ENCODE measurements around the gene ZNF862. TPM values are rescaled to one million over a fixed set of nuclear protein-coding genes. Genes with fewer than 3 reads are reported as not detected.
"Not testable (repeated sequence)": the region's sequence is repeated elsewhere in the genome, so short reads cannot be mapped to it uniquely, and the experiment has no call there.

ZNF862 gene
- total RNA-seq, 1 donor from 2014 or later, result 27.4 TPM

DNA sequence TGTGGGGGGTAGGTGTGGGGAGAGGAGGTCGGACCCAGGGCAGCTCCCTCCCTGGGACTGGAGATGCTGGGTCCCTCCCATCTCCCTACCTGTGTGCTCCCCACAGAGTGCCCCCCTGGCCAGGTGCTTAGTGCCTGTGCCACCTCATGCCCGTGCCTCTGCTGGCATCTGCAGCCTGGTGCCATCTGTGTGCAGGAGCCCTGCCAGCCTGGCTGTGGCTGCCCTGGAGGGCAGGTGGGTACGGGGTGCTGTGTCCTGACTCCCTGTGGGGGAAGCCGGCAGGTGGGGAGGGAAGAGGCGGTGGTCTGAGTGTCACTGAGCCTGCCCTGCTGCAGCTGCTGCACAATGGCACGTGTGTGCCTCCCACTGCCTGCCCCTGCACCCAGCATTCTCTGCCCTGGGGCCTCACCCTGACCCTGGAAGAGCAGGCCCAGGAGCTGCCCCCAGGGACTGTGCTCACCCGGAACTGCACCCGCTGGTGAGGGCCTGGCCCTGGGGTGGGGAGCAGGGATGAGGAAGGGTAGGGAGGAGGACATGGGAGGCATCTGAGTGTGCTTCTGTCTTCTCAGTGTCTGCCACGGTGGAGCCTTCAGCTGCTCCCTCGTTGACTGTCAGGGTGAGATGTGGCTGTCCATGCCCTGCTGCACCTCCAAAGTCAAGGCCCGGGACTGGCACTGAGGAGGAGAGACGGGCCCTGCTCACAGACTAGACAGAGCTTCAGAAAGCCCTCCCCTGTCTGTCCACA, 11.7 kb upstream of the ZNF862 start:
- Mint-ChIP-seq H3K27me3 (ENCODE audit: low read depth) (peaks cover 10% of the 10 kb centered on the region), H3K4me3 (no peak overlapping the region), H3K9me3 (no peaks in the 10 kb centered on the region), H3K4me1 (peaks cover 4% of the 10 kb centered on the region), H3K27ac (no peak overlapping the region), H3K36me3 (no peaks in the 10 kb centered on the region)
- TF ChIP-seq CTCF (IDR thresholded peaks at IDR 0.05; ENCODE audit: unreplicated experiment), result no peak
- DNase-seq (ENCODE audit: low spot score in 2 of 2, unreplicated experiment in 2 of 2), result no peak

GRCh38 chr7:149827089-149827981, 10.8 kb upstream of the ZNF862 start:
- no peak for DNase-seq (ENCODE audit: low spot score in 2 of 2, unreplicated experiment in 2 of 2)
- H3K4me3 Mint-ChIP-seq, result no peak overlapping the region
- no peaks in the 10 kb centered on the region for H3K36me3 Mint-ChIP-seq
- no peaks in the 10 kb centered on the region for H3K9me3 Mint-ChIP-seq
- H3K27me3 Mint-ChIP-seq (ENCODE audit: low read depth), result peaks cover 16% of the 10 kb centered on the region
- TF ChIP-seq CTCF (IDR thresholded peaks at IDR 0.05; ENCODE audit: unreplicated experiment), result no peak
- peaks cover 6% of the 10 kb centered on the region for H3K4me1 Mint-ChIP-seq
- no peak overlapping the region for H3K27ac Mint-ChIP-seq

DNA sequence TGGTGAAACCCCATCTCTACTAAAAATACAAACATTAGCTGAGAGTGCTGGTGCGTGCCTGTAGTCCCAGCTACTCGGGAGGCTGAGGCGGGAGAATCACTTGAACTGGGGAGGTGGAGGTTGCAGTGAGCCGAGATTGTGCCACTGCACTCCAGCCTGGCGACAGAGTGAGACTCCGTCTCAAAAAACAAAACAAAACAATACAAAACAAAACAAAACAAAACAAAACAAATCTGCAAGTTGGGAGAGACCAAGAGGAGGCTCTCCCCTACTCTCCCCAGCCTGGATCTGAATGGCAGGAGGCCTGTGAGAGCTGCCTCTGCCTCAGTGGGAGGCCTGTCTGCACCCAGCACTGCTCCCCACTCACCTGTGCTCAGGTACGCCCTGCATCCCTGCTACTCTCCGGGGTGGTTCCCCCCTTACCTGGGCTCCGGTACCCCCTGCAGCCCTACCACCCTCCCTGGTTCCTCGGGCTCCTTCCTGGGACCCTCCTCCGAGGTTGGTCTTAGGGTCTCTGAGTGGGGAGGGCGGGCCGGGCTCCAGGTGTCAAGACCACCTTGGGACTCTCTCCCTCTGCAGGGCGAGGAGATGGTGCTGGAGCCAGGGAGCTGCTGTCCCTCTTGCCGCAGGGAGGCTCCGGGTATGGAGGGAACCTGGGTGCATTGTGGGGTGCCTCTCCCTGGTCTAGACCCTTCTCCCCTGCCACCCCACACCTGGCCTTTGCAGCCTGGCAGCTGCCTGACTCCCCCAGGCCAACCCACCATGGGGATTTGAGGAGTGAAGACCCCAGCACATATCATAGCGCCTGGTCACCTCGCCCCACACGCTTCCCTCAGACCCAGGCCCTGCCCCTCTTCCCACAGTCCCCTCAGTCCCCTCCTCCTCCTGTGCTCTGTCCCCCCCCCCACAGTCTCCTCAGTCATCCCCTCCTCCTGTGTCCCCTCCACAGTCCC, 9.5 kb upstream of the ZNF862 start:
- Mint-ChIP-seq H3K27me3 (ENCODE audit: low read depth) (peaks cover 25% of the 10 kb centered on the region), H3K4me1 (peaks cover 6% of the 10 kb centered on the region), H3K36me3 (no peaks in the 10 kb centered on the region), H3K27ac (no peak overlapping the region), H3K9me3 (no peaks in the 10 kb centered on the region), H3K4me3 (no peak overlapping the region)
- no peak for TF ChIP-seq CTCF (IDR thresholded peaks at IDR 0.05; ENCODE audit: unreplicated experiment)
- DNase-seq (ENCODE audit: low spot score in 2 of 2, unreplicated experiment in 2 of 2), result no peak

DNA sequence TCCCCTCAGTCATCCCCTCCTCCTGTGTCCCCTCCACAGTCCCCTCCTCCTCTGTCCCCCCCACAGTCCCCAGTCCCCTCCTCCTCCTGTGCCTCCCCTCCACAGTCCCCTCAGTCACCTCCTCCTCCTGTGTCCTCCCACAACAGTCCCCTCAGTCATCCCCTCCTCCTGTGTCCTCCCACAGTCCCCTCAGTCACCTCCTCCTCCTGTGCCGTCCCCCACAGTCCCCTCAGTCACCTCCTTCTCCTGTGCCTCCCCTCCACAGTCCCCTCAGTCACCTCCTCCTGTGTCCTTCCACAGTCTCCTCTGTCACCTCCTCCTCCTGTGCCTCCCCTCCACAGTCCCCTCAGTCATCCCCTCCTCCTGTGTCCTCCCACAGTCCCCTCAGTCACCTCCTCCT, 7.6 kb upstream of the ZNF862 start:
- H3K9me3 Mint-ChIP-seq; H3K27ac Mint-ChIP-seq; DNase-seq (ENCODE audit: low spot score in 2 of 2, unreplicated experiment in 2 of 2); H3K36me3 Mint-ChIP-seq; H3K4me3 Mint-ChIP-seq; H3K4me1 Mint-ChIP-seq: not testable (repeated sequence)
- peaks cover 42% of the 10 kb centered on the region for H3K27me3 Mint-ChIP-seq (ENCODE audit: low read depth)

DNA sequence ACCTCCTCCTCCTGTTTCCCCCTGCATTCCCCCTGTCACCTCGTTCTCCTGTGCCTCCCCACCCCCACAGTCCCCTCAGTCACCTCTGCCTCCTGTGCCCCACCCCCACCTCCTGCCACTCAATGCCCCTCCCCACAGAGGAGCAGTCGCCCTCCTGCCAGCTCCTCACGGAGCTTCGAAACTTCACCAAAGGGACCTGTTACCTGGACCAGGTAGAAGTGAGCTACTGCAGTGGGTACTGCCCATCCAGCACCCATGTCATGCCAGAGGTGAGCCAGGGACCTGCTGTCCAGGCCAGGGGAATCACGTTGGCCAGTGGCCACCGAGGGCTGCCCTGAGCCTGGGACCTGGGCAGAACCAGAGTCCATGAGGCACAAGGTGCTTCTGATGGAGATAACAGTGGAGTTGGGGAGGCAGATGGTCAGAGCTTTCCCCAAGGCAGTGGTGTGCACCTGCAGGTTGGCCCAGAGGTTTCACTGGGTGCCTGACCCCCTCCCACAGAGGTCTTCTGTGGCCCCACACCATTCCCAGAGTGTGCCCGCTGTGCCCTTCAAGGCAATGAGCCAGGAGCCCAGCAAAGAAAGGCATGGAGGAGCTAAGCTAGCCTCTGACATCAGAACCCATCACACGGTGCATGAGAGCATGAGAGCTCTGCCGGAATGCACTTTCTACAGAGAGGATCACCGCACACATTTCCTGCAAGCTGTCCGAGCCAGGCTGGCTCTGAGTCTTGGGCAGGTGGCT, 7.0 kb upstream of the ZNF862 start:
- Mint-ChIP-seq H3K4me3 (no peak overlapping the region), H3K27ac (peak overlapping the region; percentile 19), H3K36me3 (no peaks in the 10 kb centered on the region), H3K27me3 (ENCODE audit: low read depth) (peaks cover 47% of the 10 kb centered on the region), H3K4me1 (peaks cover 6% of the 10 kb centered on the region), H3K9me3 (no peaks in the 10 kb centered on the region)
- TF ChIP-seq CTCF (IDR thresholded peaks at IDR 0.05; ENCODE audit: unreplicated experiment), result no peak
- no peak for DNase-seq (ENCODE audit: low spot score in 2 of 2, unreplicated experiment in 2 of 2)
